COLO829 (cell line): Measurements from ENCODE around the gene CD2AP.
A peak's percentile ranks its signal among the peaks of the same experiment; 100 is the strongest.
"Not testable (repeated sequence)": the region's sequence is repeated elsewhere in the genome, so short reads cannot be mapped to it uniquely, and the experiment has no call there.

Experiments used
- DNase-seq: peaks from one replicate; pipeline ENCODE4 v3.0.0; 2012; ENCODE audit warnings: low spot score

The CD2AP gene

DNA sequence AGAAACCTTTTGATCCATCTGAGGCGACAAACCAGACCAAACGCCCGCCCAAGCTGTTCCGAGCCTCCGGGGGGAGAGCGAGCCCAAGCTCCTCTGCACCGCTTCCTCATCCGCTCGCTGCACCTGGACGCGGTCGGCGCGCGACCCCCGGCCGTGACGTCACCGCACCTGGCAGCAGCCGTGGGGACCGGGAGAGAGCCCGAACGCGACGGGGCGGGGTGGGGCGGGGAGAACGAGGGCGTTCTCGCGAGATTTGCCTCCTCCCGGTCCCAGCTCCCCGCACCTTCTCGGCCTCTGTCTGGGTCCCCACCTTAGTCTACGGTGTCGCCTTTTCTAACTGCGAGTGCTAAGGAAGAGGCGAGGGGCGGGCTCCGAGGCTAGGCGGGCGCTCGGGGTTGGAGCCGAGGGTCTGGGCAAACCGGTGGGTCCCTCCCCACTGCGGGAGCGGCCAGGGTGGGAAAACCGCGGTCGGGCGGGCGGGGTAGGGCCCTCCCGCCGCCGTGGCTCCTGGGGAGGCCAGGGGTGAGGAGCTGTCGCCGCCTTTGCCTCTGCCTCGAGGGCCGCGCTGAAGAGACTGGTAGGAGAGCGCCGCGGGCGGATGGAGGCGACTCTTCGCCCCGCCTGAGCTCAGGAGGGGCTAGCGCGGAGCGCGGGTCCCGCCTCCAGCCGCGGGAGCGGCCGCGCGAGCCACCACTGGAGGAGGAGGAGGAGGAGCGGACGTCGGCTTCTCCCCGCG, at the start of gene CD2AP:
CD2AP (plus strand) TSS at position 293 of the 736 bp plus-strand sequence. CDS start 456 bp downstream, outside the sequence.
- DNase-seq, result peak; percentile 86

- DNase-seq, result no peak
These were observed 49.3 kb upstream of the CD2AP start for GRCh38 chr6:47428288-47428687.

DNA sequence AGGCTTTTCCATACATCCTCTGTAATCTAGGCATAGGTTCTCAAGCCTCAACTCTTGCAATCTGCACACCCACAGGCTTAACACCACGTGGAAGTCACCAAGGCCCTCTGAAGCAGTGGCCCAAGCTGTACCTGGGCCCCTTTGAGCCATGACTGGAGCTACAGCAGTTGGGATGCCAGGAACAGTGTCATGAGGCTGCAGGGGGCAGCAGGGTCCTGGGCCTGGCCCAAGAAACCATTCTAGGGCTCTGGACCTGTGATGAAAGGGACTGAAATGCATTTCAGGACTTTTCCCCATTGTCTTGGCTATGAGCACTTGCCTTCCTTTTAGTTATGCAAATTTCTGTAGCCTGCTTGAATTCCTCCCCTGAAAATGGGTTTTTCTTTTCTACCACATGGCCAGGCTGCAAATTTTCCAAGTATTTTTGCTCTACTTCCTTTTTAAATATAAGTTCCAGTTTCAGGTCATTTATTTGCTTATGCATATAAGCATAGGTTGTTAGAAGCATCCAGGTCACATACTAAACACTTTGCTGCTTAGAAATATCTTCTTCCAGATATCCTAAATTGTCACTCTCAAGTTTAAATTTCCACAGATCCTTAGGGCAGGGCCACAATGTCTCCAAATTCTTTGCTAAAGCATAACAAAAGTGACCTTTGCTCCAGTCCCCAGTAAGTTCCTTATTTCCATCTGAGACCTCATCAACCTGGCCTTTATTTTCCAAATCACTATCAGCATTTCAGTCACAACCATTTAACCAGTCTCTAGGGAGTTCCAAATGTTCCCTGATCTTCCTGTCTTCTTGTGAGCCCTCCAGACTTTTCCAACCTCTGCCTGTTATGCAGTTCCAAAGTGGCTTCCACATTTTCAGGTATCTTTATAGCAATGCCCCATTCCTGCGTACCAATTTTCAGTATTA, 48.6 kb upstream of the CD2AP start:
- no peak for DNase-seq

GRCh38 chr6:47434372-47435253, 43.0 kb upstream of the CD2AP start:
- DNase-seq, result no peak

DNA sequence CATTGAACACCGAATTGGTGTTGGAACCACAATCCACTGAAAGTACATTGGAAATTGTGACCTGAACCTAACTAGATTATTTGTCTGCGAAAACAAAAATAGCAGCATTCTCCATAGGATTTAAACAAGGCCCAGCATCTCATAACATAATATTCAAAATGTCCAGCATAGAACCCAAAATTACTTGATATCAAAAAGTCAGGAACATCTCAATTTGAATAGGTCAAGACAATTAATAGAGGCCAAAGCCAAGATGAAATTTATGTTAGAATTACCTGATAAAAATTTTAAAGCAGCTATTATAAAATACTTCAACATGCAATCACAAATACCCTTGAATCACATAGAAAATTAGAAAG, 42.4 kb upstream of the CD2AP start:
- no peak for DNase-seq

GRCh38 chr6:47437592-47437991, 40.0 kb upstream of the CD2AP start:
- DNase-seq, result no peak

DNA sequence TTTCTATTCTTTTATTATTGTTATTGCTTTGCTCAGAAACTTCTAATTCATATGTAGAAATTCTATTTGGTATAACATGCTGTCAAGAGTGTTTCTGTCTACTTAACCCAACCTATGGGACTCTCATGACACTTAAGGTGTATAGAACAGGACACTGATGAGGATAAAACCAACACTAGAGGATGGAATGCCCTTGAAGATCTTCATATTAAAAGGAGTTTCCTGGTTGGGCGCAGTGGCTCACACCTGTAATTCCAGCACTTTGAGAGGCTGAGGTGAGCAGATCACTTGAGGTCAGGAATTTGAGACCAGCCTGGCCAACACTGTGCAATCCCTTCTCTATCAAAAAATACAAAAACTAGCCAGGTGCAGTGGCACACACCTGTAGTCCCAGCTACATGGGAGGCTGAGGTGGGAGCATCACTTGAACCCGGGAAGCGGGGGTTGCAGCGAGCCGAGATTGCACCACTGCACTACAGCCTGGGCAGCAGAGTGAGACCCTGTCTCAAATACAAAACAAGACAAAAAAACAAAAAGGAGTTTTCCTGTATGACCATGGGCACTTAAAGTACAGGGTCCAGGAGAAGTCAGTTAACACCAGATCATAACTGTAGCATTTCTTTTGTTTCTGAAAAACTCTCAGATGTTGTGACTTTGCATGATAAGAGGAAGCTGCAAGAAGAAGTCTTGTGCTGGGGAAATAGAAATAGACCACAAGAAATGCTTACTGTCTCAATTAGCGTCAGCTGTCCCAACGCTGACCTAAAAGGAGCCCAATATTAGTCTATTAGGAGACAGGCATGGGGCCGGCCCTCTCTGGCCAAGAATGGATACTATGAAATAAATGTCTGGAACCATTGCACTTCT, 38.9 kb upstream of the CD2AP start:
- no peak for DNase-seq

GRCh38 chr6:47439348-47439668, 38.3 kb upstream of the CD2AP start:
- no peak for DNase-seq

GRCh38 chr6:47440719-47441118, 36.9 kb upstream of the CD2AP start:
- peak; percentile 60 for DNase-seq

- not testable (repeated sequence) for DNase-seq
These were observed 32.6 kb upstream of the CD2AP start for GRCh38 chr6:47444964-47445363.

GRCh38 chr6:47446669-47447330, 30.8 kb upstream of the CD2AP start:
- DNase-seq, result no peak

- no peak for DNase-seq
These were observed 29.9 kb upstream of the CD2AP start for GRCh38 chr6:47447722-47448121.

- no peak for DNase-seq
These were observed 26.4 kb upstream of the CD2AP start for GRCh38 chr6:47451162-47451561.

DNA sequence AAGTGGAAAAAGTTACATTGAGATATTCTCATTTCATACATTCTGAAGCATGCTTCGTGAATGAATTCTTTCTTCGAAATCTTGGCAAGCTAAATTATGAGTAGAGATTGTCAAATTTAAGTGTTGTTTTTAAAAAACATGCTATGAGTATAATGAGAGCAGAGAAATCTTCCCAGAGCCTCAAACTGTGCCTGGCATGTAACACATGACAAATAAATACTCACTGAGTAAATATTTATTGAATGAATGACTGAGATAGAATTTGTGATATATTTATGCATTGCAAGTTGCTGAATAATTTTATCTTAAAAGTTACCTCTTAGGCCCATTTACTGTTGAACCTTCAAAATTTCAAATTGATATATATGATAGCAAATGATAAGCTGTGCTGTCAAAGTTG, 24.7 kb upstream of the CD2AP start:
- no peak for DNase-seq

- DNase-seq, result no peak
These were observed 24.1 kb upstream of the CD2AP start for GRCh38 chr6:47453372-47453936.

GRCh38 chr6:47454713-47455396, 22.7 kb upstream of the CD2AP start:
- DNase-seq, result no peak

- DNase-seq, result no peak
These were observed 21.9 kb upstream of the CD2AP start for GRCh38 chr6:47455533-47456209.

DNA sequence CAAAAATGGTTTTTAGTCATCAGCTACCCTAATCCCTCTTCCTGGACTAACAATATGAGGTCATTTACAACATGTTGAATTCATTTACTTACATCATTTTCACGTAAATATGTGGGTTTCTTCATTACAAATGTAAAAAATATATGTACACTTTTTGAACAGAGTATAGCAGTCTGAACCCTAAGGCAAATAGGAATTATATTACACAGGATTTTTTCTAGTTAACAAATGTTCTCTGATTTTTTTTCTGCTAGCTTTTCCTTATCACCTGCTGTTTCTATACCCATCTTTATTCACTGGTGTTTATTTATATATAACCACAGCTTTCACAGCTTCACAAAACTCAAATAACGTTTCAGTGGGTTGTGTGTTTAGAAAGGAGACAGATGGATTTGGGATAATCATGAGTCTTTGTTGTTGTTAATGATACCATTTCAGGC, 21.0 kb upstream of the CD2AP start:
- no peak for DNase-seq

DNA sequence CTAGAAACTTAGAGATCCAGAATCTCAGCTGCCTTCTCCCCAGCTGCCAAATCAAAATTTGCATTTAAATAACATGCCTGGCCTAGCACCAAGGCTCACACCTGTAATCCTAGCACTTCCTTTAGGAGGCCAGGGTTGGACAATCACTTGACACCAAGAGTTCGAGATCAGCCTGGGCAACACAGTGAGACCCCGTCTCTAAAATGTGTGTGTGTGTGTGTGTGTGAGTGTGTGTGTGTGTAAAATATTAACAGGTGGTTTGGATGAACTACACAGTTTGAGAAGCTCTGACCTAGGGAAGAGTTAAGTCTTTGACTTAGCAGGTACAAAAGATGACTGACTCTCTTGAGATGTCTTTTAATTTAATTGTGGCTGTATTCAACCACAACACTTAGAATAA, 20.2 kb upstream of the CD2AP start:
- DNase-seq, result no peak
